ENCODE measurements around the gene SUPT5H. TPM values are rescaled to one million over a fixed set of nuclear protein-coding genes. Genes with fewer than 3 reads are reported as not detected.

Gene SUPT5H
- total RNA-seq, 1 donor from 2014 or later, result 106 TPM

- no peak for DNase-seq (ENCODE audit: low spot score)
- Mint-ChIP-seq H3K27me3 (ENCODE audit: low read depth) (peaks cover 38% of the 10 kb centered on the region), H3K4me1 (ENCODE audit: low read depth) (peaks cover 20% of the 10 kb centered on the region)
Measured at GRCh38 chr19:39498798-39499642, 53.6 kb downstream of the SUPT5H start, which contains the start of gene DLL3. Gene DLL3, plus strand, starts transcription at chr19:39498947. Its CDS starts 28 bp downstream, at chr19:39498975.

GRCh38 chr19:39499932-39500331 lies 54.5 kb downstream of the SUPT5H start:
- Mint-ChIP-seq H3K4me3 (ENCODE audit: unreplicated experiment) (no peak overlapping the region), H3K9me3 (ENCODE audit: low read depth) (no peaks in the 10 kb centered on the region)
- TF ChIP-seq, protein P1, sequence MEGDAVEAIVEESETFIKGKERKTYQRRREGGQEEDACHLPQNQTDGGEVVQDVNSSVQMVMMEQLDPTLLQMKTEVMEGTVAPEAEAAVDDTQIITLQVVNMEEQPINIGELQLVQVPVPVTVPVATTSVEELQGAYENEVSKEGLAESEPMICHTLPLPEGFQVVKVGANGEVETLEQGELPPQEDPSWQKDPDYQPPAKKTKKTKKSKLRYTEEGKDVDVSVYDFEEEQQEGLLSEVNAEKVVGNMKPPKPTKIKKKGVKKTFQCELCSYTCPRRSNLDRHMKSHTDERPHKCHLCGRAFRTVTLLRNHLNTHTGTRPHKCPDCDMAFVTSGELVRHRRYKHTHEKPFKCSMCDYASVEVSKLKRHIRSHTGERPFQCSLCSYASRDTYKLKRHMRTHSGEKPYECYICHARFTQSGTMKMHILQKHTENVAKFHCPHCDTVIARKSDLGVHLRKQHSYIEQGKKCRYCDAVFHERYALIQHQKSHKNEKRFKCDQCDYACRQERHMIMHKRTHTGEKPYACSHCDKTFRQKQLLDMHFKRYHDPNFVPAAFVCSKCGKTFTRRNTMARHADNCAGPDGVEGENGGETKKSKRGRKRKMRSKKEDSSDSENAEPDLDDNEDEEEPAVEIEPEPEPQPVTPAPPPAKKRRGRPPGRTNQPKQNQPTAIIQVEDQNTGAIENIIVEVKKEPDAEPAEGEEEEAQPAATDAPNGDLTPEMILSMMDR (IDR thresholded peaks at IDR 0.05), result no peak

More at GRCh38 chr19:39498798-39499642, 53.6 kb downstream of the SUPT5H start, which contains the start of gene DLL3:
- no peak within 1 kb of the TSS for H3K27ac Mint-ChIP-seq (ENCODE audit: unreplicated experiment)
- H3K4me3 Mint-ChIP-seq (ENCODE audit: unreplicated experiment), result peak within 1 kb of the TSS; percentile 64
- TF ChIP-seq, protein P1 (IDR thresholded peaks at IDR 0.05), result no peak
- H3K36me3 Mint-ChIP-seq (ENCODE audit: low read depth), result no peaks in the 10 kb centered on the region
- H3K9me3 Mint-ChIP-seq (ENCODE audit: low read depth), result no peaks in the 10 kb centered on the region

DNA sequence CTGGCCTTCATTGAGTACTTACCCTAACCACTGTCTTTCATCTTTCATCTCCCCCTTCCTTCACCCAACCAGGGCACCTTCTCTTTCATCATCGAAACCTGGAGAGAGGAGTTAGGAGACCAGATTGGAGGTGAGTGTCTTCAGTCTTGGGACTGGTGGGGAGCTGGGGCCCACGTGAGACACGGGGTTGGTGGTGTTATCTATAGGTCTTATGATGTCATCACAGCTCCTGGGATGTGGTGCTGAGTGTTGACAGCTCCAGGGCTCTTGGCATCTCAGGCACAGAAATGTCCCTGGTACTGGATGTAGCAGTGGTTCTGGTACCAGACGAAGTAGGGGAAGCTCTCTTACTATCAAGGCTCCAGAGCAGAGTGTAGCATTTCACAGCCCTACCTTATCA lies 55.2 kb downstream of the SUPT5H start:
- TF ChIP-seq, protein P1 (IDR thresholded peaks at IDR 0.05), result no peak
- no peaks in the 10 kb centered on the region for H3K36me3 Mint-ChIP-seq (ENCODE audit: low read depth)
- H3K27me3 Mint-ChIP-seq (ENCODE audit: low read depth), result peaks cover 45% of the 10 kb centered on the region
- H3K4me1 Mint-ChIP-seq (ENCODE audit: low read depth), result peaks cover 20% of the 10 kb centered on the region
- no peak overlapping the region for H3K27ac Mint-ChIP-seq (ENCODE audit: unreplicated experiment)
- DNase-seq (ENCODE audit: low spot score), result no peak
- H3K4me3 Mint-ChIP-seq (ENCODE audit: unreplicated experiment), result no peak overlapping the region
- H3K9me3 Mint-ChIP-seq (ENCODE audit: low read depth), result no peaks in the 10 kb centered on the region

More at GRCh38 chr19:39499932-39500331, 54.5 kb downstream of the SUPT5H start:
- Mint-ChIP-seq H3K4me1 (ENCODE audit: low read depth) (peaks cover 20% of the 10 kb centered on the region), H3K27me3 (ENCODE audit: low read depth) (peaks cover 45% of the 10 kb centered on the region), H3K27ac (ENCODE audit: unreplicated experiment) (no peak overlapping the region), H3K36me3 (ENCODE audit: low read depth) (no peaks in the 10 kb centered on the region)
- DNase-seq (ENCODE audit: low spot score), result no peak

DNA sequence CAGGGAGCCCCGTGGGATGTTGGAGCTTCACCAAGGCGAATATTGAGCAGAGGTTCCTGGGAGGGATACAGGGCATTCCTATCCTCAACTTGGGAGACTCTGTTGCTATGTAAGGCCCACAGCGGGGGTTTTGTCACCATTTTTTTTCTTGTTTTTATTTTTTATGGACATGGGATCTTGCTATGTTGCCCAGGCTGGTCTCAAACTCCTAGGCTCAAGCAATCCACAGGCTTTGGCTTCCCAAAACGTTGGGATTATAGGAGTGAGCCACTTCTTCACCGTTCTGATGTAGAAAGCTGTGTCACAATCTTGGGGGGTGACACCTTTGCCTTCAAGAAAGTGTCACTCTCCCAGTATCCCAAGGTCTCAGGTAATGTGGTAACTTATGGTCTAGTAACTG lies 56.0 kb downstream of the SUPT5H start:
- TF ChIP-seq, protein P1 (IDR thresholded peaks at IDR 0.05), result no peak
- DNase-seq (ENCODE audit: low spot score), result no peak
- H3K4me3 Mint-ChIP-seq (ENCODE audit: unreplicated experiment), result no peak overlapping the region
- H3K9me3 Mint-ChIP-seq (ENCODE audit: low read depth), result no peaks in the 10 kb centered on the region
- no peaks in the 10 kb centered on the region for H3K36me3 Mint-ChIP-seq (ENCODE audit: low read depth)
- peaks cover 40% of the 10 kb centered on the region for H3K27me3 Mint-ChIP-seq (ENCODE audit: low read depth)
- no peak overlapping the region for H3K27ac Mint-ChIP-seq (ENCODE audit: unreplicated experiment)
- H3K4me1 Mint-ChIP-seq (ENCODE audit: low read depth), result peaks cover 21% of the 10 kb centered on the region

GRCh38 chr19:39502640-39503417 lies 57.4 kb downstream of the SUPT5H start:
- peaks cover 27% of the 10 kb centered on the region for H3K4me1 Mint-ChIP-seq (ENCODE audit: low read depth)
- peaks cover 37% of the 10 kb centered on the region for H3K27me3 Mint-ChIP-seq (ENCODE audit: low read depth)
- H3K36me3 Mint-ChIP-seq (ENCODE audit: low read depth), result no peaks in the 10 kb centered on the region
- TF ChIP-seq, protein P1 (IDR thresholded peaks at IDR 0.05), result peak; percentile 86
- no peaks in the 10 kb centered on the region for H3K9me3 Mint-ChIP-seq (ENCODE audit: low read depth)
- H3K27ac Mint-ChIP-seq (ENCODE audit: unreplicated experiment), result peak overlapping the region; percentile 17
- H3K4me3 Mint-ChIP-seq (ENCODE audit: unreplicated experiment), result no peak overlapping the region
- no peak for DNase-seq (ENCODE audit: low spot score)

All from chondrocyte (in vitro differentiated cells).